MM.1S (cell line): ENCODE measurements around the gene PHAF1.
A peak's percentile ranks its signal among the peaks of the same experiment; 100 is the strongest.

Experiments used
- DNase-seq: peaks from one replicate; pipeline ENCODE4 v3.0.0-alpha.2; 2015
- H2AFZ ChIP-seq: fragments of 300-600 bp; sonication (generic); 2 replicates; pipeline ENCODE4 v1.6.0; 2016; ENCODE audit warnings: antibody characterized with exemption, low read length
- H3F3A ChIP-seq: fragments of 300-600 bp; sonication (generic); 2 replicates; pipeline ENCODE4 v1.6.1; 2016; ENCODE audit warnings: mild to moderate bottlenecking, antibody characterized with exemption, low read length, moderate library complexity, mixed read lengths; ENCODE audit not compliant: insufficient read depth
- H3K27ac ChIP-seq: fragments of 300-600 bp; sonication (generic); 2 replicates; pipeline ENCODE4 v1.5.1; 2016; ENCODE audit warnings: mild to moderate bottlenecking, low read length
- H3K27me3 ChIP-seq: fragments of 300-600 bp; sonication (generic); replicated peaks from 2 replicates; pipeline ENCODE4 v1.6.0; 2016; ENCODE audit warnings: low read length; ENCODE audit not compliant: insufficient read depth
- H3K36me3 ChIP-seq: fragments of 300-600 bp; sonication (generic); replicated peaks from 2 replicates; pipeline ENCODE4 v1.6.1; 2016; ENCODE audit warnings: mild to moderate bottlenecking, low read length, mixed read lengths; ENCODE audit not compliant: insufficient read depth
- H3K4me1 ChIP-seq: fragments of 300-600 bp; sonication (generic); 2 replicates; pipeline ENCODE4 v1.6.1; 2016; ENCODE audit warnings: low read length, mixed read lengths
- H3K4me2 ChIP-seq: fragments of 300-600 bp; sonication (generic); 2 replicates; pipeline ENCODE4 v1.6.0; 2016; ENCODE audit warnings: low read depth, low read length
- H3K4me3 ChIP-seq: fragments of 300-600 bp; sonication (generic); 2 replicates; pipeline ENCODE4 v1.5.1; 2016; ENCODE audit warnings: low read length, mixed read lengths
- H3K79me2 ChIP-seq: fragments of 300-600 bp; sonication (generic); 2 replicates; pipeline ENCODE4 v1.6.1; 2016; ENCODE audit warnings: mixed run types, low read length, mixed read lengths
- H3K9ac ChIP-seq: fragments of 300-600 bp; sonication (generic); 2 replicates; pipeline ENCODE4 v1.6.1; 2016; ENCODE audit warnings: low read length, mixed read lengths
- H3K9me2 ChIP-seq: fragments of 300-600 bp; sonication (generic); replicated peaks from 2 replicates; pipeline ENCODE4 v1.6.1; 2016; ENCODE audit warnings: mild to moderate bottlenecking, low read length, mixed read lengths; ENCODE audit not compliant: insufficient read depth
- H3K9me3 ChIP-seq: fragments of 300-600 bp; sonication (generic); replicated peaks from 2 replicates; pipeline ENCODE4 v1.6.1; 2016; ENCODE audit warnings: mild to moderate bottlenecking, low read length, mixed read lengths; ENCODE audit not compliant: insufficient read depth
- H4K20me1 ChIP-seq: fragments of 300-600 bp; sonication (generic); 2 replicates; pipeline ENCODE4 v1.6.1; 2016; ENCODE audit warnings: mild to moderate bottlenecking, low read length, moderate library complexity, mixed read lengths; ENCODE audit not compliant: insufficient read depth
- EZH2 ChIP-seq: fragments of 300-600 bp; sonication (generic); optimal IDR thresholded peaks from 2 replicates; pipeline ENCODE3; 2017; ENCODE audit warnings: low read depth, mild to moderate bottlenecking, antibody characterized with exemption, low read length, mixed read lengths
- EZH2phosphoT487 ChIP-seq: fragments of 300-600 bp; sonication (generic); IDR thresholded peaks from 2 replicates; pipeline ENCODE4 v1.6.1; 2018; ENCODE audit warnings: antibody characterized with exemption, low read length
- TF ChIP-seq, protein P1 (sequence below): fragments of 300-600 bp; sonication (generic); IDR thresholded peaks from 2 replicates; pipeline ENCODE4 v1.5.1; 2016; ENCODE audit warnings: antibody characterized with exemption, low read length, mixed read lengths

PHAF1 gene

DNA sequence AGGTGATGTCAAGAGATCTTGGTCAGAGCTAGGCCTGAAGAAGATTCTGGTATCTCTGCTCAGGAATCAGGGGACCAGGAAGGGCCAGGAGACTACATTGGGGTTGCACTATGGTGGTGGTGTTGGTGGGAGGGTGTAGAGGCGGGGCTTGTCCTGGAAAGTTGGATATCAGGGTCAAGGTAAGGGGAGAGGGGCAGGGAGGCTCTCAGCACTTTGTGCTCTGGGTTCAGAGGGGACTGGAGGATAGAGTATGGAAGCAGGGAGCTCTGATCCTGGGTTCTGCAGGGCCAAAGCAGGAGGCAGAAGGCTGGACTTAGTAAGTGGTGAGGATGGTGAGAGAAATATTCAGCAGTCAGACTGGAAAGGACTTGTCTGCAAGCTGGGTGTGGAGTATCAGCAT, 63.6 kb downstream of the PHAF1 start:
- Histone ChIP-seq H4K20me1 (no peaks in the 10 kb centered on the region), H3K4me2 (peak overlapping the region; percentile 97), H3K4me1 (peaks cover 32% of the 10 kb centered on the region), H3K4me3 (peak overlapping the region; percentile 68), H3K36me3 (no peaks in the 10 kb centered on the region), H3K79me2 (peaks cover 9% of the 10 kb centered on the region), H3F3A (peaks cover 49% of the 10 kb centered on the region), H3K9me3 (no peaks in the 10 kb centered on the region), H3K9me2 (no peaks in the 10 kb centered on the region), H3K27ac (peak overlapping the region; percentile 68; the same call in 1 of the 2 replicates), H2AFZ (peak overlapping the region; percentile 57), H3K9ac (peak overlapping the region; percentile 62), H3K27me3 (no peaks in the 10 kb centered on the region)
- no peak for DNase-seq
- TF ChIP-seq, protein P1, sequence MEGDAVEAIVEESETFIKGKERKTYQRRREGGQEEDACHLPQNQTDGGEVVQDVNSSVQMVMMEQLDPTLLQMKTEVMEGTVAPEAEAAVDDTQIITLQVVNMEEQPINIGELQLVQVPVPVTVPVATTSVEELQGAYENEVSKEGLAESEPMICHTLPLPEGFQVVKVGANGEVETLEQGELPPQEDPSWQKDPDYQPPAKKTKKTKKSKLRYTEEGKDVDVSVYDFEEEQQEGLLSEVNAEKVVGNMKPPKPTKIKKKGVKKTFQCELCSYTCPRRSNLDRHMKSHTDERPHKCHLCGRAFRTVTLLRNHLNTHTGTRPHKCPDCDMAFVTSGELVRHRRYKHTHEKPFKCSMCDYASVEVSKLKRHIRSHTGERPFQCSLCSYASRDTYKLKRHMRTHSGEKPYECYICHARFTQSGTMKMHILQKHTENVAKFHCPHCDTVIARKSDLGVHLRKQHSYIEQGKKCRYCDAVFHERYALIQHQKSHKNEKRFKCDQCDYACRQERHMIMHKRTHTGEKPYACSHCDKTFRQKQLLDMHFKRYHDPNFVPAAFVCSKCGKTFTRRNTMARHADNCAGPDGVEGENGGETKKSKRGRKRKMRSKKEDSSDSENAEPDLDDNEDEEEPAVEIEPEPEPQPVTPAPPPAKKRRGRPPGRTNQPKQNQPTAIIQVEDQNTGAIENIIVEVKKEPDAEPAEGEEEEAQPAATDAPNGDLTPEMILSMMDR = no peak
- TF ChIP-seq EZH2phosphoT487 = no peak
- TF ChIP-seq EZH2 = no peak

DNA sequence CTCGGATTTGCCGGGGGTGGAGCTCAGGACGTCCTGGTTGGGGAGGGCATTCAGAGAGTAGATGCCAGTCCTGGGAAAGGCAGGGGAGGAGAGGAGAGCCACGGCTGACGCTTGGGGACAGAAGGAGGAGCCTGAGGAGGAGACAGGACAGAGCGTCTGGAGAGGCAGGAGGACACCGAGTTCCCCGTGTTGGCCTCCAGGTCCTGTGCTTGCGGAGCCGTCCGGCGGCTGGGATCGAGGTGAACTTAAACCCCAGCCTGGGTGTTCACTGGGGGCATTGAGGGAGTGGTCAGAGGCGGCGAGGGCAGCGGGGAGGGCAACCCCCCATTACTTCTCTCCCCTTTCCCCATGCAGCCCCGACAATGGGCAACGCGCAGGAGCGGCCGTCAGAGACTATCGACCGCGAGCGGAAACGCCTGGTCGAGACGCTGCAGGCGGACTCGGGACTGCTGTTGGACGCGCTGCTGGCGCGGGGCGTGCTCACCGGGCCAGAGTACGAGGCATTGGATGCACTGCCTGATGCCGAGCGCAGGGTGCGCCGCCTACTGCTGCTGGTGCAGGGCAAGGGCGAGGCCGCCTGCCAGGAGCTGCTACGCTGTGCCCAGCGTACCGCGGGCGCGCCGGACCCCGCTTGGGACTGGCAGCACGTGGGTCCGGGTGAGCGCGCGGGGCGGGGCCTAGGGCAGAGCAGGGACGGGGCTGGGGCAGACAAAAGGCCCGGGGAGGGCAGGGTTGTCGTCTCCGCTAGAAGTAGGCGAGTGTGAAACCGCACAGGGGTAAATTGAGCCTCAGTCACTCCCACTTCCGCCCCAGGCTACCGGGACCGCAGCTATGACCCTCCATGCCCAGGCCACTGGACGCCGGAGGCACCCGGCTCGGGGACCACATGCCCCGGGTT, 64.3 kb downstream of the PHAF1 start:
- Histone ChIP-seq H3K79me2 (peaks cover 9% of the 10 kb centered on the region), H3K27me3 (no peaks in the 10 kb centered on the region), H3K4me3 (peak overlapping the region; percentile 68), H3K9ac (peak overlapping the region; percentile 62), H3K27ac (peak overlapping the region; percentile 68; the same call in 1 of the 2 replicates), H4K20me1 (no peaks in the 10 kb centered on the region), H3K4me1 (peaks cover 35% of the 10 kb centered on the region), H3F3A (peaks cover 49% of the 10 kb centered on the region), H3K9me3 (no peaks in the 10 kb centered on the region), H3K4me2 (peak overlapping the region; percentile 97), H3K9me2 (no peaks in the 10 kb centered on the region), H3K36me3 (no peaks in the 10 kb centered on the region), H2AFZ (peak overlapping the region; percentile 57)
- DNase-seq = peak; percentile 94
- TF ChIP-seq, protein P1 = peak; percentile 36
- no peak for TF ChIP-seq EZH2

DNA sequence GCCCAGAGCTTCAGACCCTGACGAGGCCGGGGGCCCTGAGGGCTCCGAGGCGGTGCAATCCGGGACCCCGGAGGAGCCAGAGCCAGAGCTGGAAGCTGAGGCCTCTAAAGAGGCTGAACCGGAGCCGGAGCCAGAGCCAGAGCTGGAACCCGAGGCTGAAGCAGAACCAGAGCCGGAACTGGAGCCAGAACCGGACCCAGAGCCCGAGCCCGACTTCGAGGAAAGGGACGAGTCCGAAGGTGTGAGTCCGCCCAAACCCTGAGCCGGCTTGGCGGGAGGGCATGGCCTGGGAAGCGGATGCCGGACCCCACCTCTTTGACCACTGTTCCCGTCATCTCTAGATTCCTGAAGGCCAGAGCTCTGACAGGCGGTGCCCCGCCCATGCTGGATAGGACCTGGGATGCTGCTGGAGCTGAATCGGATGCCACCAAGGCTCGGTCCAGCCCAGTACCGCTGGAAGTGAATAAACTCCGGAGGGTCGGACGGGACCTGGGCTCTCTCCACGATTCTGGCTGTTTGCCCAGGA, 65.0 kb downstream of the PHAF1 start:
- peak overlapping the region; percentile 97 for H3K4me2 ChIP-seq
- H3F3A ChIP-seq = peaks cover 48% of the 10 kb centered on the region
- H4K20me1 ChIP-seq = no peaks in the 10 kb centered on the region
- peak overlapping the region; percentile 68 for H3K4me3 ChIP-seq
- peak overlapping the region; percentile 62; the same call in 1 of the 2 replicates for H3K9ac ChIP-seq
- no peak for TF ChIP-seq EZH2
- TF ChIP-seq, protein P1 = no peak
- no peak for TF ChIP-seq EZH2phosphoT487
- peaks cover 29% of the 10 kb centered on the region for H3K4me1 ChIP-seq
- peaks cover 9% of the 10 kb centered on the region for H3K79me2 ChIP-seq
- H3K36me3 ChIP-seq = no peaks in the 10 kb centered on the region
- H2AFZ ChIP-seq = peak overlapping the region; percentile 57; the same call in 1 of the 2 replicates
- no peak for DNase-seq
- no peaks in the 10 kb centered on the region for H3K27me3 ChIP-seq
- H3K9me3 ChIP-seq = no peaks in the 10 kb centered on the region
- H3K27ac ChIP-seq = peak overlapping the region; percentile 68; the same call in 1 of the 2 replicates
- H3K9me2 ChIP-seq = no peaks in the 10 kb centered on the region
